Measurements from ENCODE around the gene CFAP61. TPM values are rescaled to one million over a fixed set of nuclear protein-coding genes. Genes with fewer than 3 reads are reported as not detected.

CFAP61 gene
- total and polyA plus RNA-seq, 9 of the 15 experiments (the other 6 are each of a cell fraction or from before 2014, with no cell fraction given) = 0.11 TPM; not detected in 8

GRCh38 chr20:20052074-20052970 lies at the start of gene CFAP61, which contains the start of gene CRNKL1 (continued):
- TF ChIP-seq MTA2 (IDR thresholded peaks at IDR 0.05; ENCODE audit: low read depth) (peak; percentile 57), KDM5B (IDR thresholded peaks at IDR 0.05; ENCODE audit: insufficient replicate concordance, low read depth, low read length) (no peak), NUFIP1 (IDR thresholded peaks at IDR 0.05; ENCODE audit: partially characterized antibody) (no peak), NCOA4 (IDR thresholded peaks at IDR 0.05; ENCODE audit: partially characterized antibody) (no peak), ZFP1 (CRISPR knock-in tag; IDR thresholded peaks at IDR 0.05) (no peak), ZNF778 (CRISPR knock-in tag; IDR thresholded peaks at IDR 0.05) (no peak), RFX5 (IDR thresholded peaks at IDR 0.05; ENCODE audit: low read depth, low read length) (no peak), SETDB1 (IDR thresholded peaks at IDR 0.05; ENCODE audit: low read length) (no peak), MCM7 (IDR thresholded peaks at IDR 0.05) (no peak), GTF2A2 (tag; IDR thresholded peaks at IDR 0.05) (no peak), KLF1 (tag; IDR thresholded peaks at IDR 0.05) (no peak), ZFP36 (IDR thresholded peaks at IDR 0.05; ENCODE audit: low read depth, low read length, partially characterized antibody) (peak; percentile 11), BDP1 (IDR thresholded peaks at IDR 0.05; ENCODE audit: insufficient read depth, insufficient read length) (no peak), FOXA3 (CRISPR knock-in tag; conservative IDR thresholded peaks at IDR 0.05 in 1 of 2, IDR thresholded peaks at IDR 0.05 in 1 of 2) (no peak), SAFB2 (IDR thresholded peaks at IDR 0.05; ENCODE audit: borderline replicate concordance, low read depth, low read length, severe bottlenecking) (no peak), ADNP (tag; IDR thresholded peaks at IDR 0.05) (no peak), SRF (CRISPR knock-in tag; IDR thresholded peaks at IDR 0.05) (no peak), HNRNPH1 (optimal IDR thresholded peaks at IDR 0.05; ENCODE audit: low read depth, low read length) (no peak), MAFK (IDR thresholded peaks at IDR 0.05; ENCODE audit: low read length) (no peak), NR4A1 (CRISPR knock-in tag; IDR thresholded peaks at IDR 0.05) (no peak), NR4A1 (tag; IDR thresholded peaks at IDR 0.05) (no peak), HDAC2 (IDR thresholded peaks at IDR 0.05) (peak; percentile 97), RAD51 (IDR thresholded peaks at IDR 0.05; ENCODE audit: borderline replicate concordance, low read depth) (no peak), RBM25 (IDR thresholded peaks at IDR 0.05; ENCODE audit: low read depth, low read length, severe bottlenecking) (no peak), THRAP3 (IDR thresholded peaks at IDR 0.05; ENCODE audit: borderline replicate concordance) (no peak), PRPF4 (IDR thresholded peaks at IDR 0.05; ENCODE audit: insufficient read depth, low read depth, low read length, poor library complexity, severe bottlenecking) (no peak)
- TF ChIP-seq, protein P1, sequence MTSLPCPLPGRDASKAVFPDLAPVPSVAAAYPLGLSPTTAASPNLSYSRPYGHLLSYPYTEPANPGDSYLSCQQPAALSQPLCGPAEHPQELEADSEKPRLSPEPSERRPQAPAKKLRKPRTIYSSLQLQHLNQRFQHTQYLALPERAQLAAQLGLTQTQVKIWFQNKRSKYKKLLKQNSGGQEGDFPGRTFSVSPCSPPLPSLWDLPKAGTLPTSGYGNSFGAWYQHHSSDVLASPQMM (CRISPR knock-in tag; IDR thresholded peaks at IDR 0.05) = no peak
- TF ChIP-seq, protein P2, sequence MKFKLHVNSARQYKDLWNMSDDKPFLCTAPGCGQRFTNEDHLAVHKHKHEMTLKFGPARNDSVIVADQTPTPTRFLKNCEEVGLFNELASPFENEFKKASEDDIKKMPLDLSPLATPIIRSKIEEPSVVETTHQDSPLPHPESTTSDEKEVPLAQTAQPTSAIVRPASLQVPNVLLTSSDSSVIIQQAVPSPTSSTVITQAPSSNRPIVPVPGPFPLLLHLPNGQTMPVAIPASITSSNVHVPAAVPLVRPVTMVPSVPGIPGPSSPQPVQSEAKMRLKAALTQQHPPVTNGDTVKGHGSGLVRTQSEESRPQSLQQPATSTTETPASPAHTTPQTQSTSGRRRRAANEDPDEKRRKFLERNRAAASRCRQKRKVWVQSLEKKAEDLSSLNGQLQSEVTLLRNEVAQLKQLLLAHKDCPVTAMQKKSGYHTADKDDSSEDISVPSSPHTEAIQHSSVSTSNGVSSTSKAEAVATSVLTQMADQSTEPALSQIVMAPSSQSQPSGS (CRISPR knock-in tag; IDR thresholded peaks at IDR 0.05) = no peak
